Measurements from ENCODE around the gene USP12.

USP12 gene

DNA sequence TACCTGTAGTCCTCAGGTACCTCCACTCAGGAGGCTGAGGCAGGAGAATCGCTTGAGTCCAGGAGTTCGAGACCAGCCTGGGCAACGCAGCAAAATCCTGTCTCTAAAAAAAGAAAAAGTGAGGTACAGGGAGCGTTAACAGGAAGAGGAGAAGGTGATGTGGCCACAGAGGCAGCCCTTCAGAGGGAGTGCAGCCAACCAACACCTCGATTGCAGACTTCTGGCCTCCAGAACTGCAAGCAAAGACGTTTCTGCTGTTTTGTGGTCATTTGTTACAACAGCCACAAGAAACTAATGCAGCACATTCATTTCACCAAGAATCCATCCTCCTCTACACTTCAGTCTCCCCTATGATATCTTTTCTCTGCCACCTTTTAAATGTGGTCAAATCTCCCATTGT is 145.2 kb downstream of the USP12 start:
- peaks cover 4% of the 10 kb centered on the region for H3K9me3 Mint-ChIP-seq
- H3K4me3 Mint-ChIP-seq, result no peak overlapping the region
- H3K36me3 Mint-ChIP-seq (ENCODE audit: low read depth), result no peaks in the 10 kb centered on the region
- TF ChIP-seq, protein P1, sequence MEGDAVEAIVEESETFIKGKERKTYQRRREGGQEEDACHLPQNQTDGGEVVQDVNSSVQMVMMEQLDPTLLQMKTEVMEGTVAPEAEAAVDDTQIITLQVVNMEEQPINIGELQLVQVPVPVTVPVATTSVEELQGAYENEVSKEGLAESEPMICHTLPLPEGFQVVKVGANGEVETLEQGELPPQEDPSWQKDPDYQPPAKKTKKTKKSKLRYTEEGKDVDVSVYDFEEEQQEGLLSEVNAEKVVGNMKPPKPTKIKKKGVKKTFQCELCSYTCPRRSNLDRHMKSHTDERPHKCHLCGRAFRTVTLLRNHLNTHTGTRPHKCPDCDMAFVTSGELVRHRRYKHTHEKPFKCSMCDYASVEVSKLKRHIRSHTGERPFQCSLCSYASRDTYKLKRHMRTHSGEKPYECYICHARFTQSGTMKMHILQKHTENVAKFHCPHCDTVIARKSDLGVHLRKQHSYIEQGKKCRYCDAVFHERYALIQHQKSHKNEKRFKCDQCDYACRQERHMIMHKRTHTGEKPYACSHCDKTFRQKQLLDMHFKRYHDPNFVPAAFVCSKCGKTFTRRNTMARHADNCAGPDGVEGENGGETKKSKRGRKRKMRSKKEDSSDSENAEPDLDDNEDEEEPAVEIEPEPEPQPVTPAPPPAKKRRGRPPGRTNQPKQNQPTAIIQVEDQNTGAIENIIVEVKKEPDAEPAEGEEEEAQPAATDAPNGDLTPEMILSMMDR (IDR thresholded peaks at IDR 0.05), result no peak
- DNase-seq, result no peak
- H3K27ac Mint-ChIP-seq, result no peak overlapping the region
- H3K4me1 Mint-ChIP-seq, result peaks cover 41% of the 10 kb centered on the region
- H3K27me3 Mint-ChIP-seq (ENCODE audit: low read depth, poor library complexity), result peaks cover 22% of the 10 kb centered on the region

DNA sequence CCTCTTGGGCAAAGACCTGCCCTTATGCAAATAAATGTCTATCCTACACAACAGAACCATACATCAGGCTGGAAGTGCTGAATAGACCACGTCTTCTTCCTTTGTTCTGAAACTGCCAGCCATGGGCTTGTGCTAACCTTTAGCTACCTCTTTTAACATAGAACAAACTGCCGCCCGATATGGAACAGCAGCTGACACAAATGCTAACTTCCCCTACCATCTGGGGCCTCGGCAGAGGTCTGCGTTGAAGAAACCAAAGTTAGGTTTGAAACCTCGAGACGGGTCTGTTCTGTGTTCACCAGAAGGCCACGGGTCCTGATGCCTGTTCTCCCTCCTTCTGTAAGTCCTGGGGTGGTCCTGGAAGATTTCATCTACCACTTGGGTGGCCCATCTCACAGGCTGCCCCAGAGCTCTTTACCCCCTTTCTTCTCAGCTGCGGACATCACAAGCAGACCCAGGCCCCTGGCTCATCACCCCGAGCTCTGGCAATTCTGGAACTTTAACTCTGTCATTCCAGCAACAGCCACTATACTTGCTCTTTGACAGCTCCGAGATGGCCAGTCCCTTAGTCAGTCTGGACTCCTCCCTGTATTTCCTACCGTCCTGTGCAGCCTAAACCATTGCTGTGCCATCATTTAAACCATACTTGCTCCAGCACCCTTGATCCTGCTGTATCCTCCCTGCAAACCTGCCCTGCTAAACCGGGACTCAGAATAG is 146.7 kb downstream of the USP12 start:
- TF ChIP-seq, protein P1 (IDR thresholded peaks at IDR 0.05), result no peak
- no peak overlapping the region for H3K27ac Mint-ChIP-seq
- H3K4me1 Mint-ChIP-seq, result peaks cover 45% of the 10 kb centered on the region
- no peak for DNase-seq
- no peaks in the 10 kb centered on the region for H3K36me3 Mint-ChIP-seq (ENCODE audit: low read depth)
- H3K27me3 Mint-ChIP-seq (ENCODE audit: low read depth, poor library complexity), result peaks cover 21% of the 10 kb centered on the region
- H3K4me3 Mint-ChIP-seq, result no peak overlapping the region
- H3K9me3 Mint-ChIP-seq, result no peaks in the 10 kb centered on the region

DNA sequence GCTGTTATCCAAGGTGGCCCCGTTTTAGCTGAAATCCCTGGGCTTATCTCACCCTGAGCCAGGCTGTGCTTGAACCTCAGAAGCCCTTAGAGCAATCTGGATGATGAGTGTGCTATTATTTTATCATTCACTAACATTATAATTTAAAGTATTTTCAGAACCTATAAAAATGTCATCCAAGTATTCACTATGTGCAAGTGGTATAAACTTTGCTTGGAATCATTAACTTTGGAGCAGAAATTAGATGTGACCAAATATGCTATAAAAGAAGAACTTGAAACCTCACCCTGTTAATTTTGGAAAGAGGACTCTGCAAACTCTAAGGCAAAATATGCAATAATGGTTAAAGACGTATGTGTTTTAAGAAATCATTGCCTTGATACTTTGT is 147.5 kb downstream of the USP12 start:
- Mint-ChIP-seq H3K27me3 (ENCODE audit: low read depth, poor library complexity) (peaks cover 27% of the 10 kb centered on the region), H3K27ac (no peak overlapping the region), H3K4me3 (no peak overlapping the region), H3K36me3 (ENCODE audit: low read depth) (no peaks in the 10 kb centered on the region), H3K4me1 (peaks cover 53% of the 10 kb centered on the region), H3K9me3 (no peaks in the 10 kb centered on the region)
- TF ChIP-seq, protein P1 (IDR thresholded peaks at IDR 0.05), result no peak
- DNase-seq, result no peak

DNA sequence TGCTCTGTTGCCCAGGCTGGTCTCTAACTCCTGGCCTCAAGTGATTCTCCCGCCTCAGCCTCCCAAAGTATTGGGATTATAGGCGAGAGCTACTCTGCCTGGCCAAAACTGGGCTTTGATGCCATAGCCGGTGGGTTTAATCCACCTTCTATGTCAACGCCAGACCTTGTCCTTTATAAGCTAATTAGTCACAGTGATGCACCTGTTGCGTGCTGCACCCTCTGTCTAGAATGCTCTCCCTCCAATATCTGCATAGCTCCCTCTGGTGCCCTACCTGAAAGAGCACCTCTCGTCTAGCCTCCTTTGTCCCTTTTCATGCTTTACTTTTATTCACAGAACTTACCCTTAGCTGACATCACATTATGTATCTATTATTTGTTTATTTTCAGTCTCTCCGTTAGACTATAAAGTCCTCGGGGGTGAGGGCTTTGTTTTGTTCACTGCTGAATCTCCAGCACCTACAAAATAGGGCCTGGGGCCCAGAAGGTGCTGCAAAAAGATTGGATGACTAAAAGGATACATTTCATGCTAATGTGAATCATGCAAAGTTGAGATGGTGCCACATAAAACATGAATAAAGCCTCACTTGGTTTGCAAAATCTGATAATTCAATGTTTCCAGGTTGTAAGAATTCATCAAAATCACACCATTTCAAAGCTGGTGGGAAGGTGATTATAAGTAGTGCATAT is 148.1 kb downstream of the USP12 start:
- no peak for DNase-seq
- TF ChIP-seq, protein P1 (IDR thresholded peaks at IDR 0.05), result no peak
- H3K36me3 Mint-ChIP-seq (ENCODE audit: low read depth), result no peaks in the 10 kb centered on the region
- no peaks in the 10 kb centered on the region for H3K9me3 Mint-ChIP-seq
- H3K27ac Mint-ChIP-seq, result no peak overlapping the region
- no peak overlapping the region for H3K4me3 Mint-ChIP-seq
- peaks cover 53% of the 10 kb centered on the region for H3K4me1 Mint-ChIP-seq
- peaks cover 25% of the 10 kb centered on the region for H3K27me3 Mint-ChIP-seq (ENCODE audit: low read depth, poor library complexity)

DNA sequence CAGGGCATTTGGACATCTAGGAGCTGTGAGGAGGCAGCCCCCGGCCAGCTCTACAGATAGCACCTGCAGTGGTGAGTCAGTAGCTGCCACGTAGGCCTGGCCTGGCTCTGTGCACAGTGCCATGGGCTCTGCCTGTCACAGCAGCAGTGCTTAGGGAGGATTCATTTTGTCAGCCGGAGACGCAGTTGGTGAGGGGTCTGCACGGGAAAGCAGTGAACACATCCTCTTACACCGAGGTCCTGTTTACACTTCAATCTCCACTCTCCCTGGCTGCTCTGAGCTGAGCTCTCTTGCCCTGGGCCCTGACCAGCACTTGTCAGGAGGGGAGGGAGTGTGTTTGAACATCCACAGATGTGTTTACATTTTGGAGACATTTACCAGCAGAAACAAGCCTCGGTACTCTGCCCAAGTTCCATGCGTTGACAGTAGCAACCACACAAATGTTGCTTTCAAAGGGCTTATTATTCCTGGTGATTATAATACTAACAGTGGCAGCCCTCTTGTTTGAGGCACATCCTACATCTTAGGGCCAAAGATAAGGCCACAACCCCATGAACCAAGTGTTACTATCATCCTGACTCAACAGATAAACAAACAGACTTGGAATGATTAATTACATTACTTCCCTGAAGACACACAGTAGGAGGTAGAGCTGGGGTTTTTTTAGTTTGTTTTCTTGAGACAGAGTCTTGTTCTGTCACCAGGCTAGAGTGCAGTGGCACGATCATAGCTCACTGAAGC is 148.9 kb downstream of the USP12 start:
- Mint-ChIP-seq H3K4me1 (peaks cover 54% of the 10 kb centered on the region), H3K36me3 (ENCODE audit: low read depth) (no peaks in the 10 kb centered on the region), H3K27ac (peak overlapping the region; percentile 84), H3K9me3 (no peaks in the 10 kb centered on the region), H3K4me3 (no peak overlapping the region), H3K27me3 (ENCODE audit: low read depth, poor library complexity) (peaks cover 25% of the 10 kb centered on the region)
- TF ChIP-seq, protein P1 (IDR thresholded peaks at IDR 0.05), result no peak
- no peak for DNase-seq

Data from nephron progenitor cell (in vitro differentiated cells).